Stimulated activated CD8-positive, alpha-beta memory T cell treated with anti-CD3 and anti-CD28 coated beads, Interleukin-15, amount 100 ng/mL, for 4 hours (primary cell): ENCODE results near the gene TRMT6.

Source experiments
- DNase-seq, 2 donors: peaks; one replicate each; pipeline ENCODE4 v3.0.0-alpha.2; 2020; ENCODE audit warnings: low read depth in 2 of 2

The TRMT6 gene

DNA sequence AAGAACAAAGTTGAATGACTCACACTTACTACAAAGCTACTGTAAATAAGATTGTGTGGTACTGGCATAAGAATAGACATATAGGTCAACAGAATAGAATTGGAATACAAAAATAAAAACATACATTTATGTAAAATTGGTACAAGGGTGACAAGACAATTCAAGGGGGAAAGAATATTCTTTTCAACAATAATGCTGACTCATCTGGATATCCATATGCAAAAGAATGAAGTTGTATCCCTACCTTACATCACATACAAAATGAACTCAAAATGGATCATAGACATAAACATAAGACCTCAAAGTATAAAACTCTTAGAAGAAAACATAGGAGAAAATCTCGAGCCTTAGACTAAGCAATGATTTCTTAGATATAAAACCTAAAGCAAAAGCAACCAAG is 50.9 kb downstream of the TRMT6 start:
- no peak for DNase-seq

DNA sequence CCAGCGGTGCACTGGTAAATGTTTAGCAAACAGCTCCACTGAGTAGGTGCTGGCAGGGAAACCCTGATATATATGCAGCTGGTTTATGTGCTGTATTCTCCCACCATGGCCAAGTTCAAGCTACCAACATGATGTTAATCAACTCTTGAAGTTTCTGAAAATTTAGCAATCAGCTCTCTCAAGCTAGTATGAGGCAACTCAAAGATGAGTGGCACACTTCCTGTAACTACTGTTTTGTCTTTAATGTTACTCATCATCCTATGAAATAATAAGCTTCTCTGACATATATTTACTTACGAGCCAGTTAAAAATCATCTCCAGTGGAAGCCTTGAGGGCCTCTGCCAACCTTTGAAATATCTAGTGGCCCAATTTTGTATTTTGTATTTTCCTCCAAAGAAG is 54.7 kb downstream of the TRMT6 start:
- DNase-seq: no peak

DNA sequence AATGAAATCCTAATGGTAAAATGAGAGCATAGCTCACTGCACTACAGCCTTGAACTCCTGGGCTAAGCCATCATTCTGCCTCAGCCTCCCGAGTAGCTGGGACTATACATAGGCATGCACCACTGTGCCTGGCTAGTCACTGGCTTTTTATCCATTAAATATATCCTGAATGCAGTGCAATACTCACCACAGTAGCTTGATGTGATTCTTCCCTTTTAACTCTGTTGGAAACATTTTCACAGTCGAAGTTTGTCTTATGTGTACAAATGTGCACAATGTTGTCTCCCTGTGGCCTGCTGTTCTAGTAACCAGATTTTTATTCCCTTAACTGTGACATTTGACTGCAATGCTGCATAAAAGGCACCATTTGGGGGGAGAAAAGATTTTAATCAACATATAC is 56.7 kb downstream of the TRMT6 start:
- DNase-seq: no peak

GRCh38 chr20:5893052-5893451 is 57.3 kb downstream of the TRMT6 start:
- no peak for DNase-seq

DNA sequence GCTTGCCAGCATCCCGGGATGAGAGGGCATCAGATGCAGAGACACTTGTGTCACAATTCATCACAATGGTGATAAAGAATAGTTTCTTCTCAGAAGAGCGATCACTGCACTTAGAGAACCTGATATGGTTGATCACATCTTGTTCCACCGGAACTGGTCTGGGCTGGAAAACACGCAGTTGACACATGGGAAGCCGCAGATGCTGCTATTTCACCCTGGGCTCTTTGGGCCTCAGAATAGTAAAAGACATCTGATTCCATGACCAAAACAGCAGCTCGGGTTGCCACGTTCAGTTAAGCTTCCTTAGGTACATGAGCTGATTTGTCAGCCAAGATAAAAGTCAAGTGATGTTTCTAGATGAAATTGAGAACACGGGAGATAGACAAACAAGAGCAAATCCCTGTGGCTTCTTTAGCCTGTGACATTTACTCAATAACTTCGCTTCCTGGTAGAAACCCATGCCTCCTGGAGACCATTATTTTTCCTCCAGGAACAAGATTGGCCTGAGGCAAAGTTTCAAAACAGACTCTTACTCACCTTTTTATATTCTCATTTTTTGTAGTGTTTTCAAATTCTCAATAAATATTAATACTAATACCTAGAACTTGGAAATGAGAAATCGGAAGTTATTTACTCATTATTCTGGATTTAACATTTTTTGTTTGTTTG is 59.4 kb downstream of the TRMT6 start:
- DNase-seq: no peak

DNA sequence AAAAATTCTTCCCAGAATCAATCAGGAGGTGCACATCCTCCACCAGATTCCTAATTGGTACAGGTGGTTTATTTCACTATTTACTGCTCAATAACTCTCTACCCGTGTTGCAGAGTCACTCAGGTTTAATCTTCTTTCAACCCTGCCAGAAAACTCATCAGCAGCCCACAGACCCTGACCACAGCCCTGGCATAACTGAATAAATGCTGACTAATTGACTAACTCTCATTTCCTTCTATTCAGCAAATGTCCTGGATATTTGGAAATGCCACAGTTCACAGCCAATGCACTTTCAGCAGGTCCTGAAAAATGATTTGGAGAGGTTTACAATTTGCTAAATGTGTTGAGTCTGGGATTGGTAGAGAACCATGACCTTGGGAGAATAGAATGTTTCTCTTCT is 62.3 kb downstream of the TRMT6 start:
- no peak for DNase-seq

DNA sequence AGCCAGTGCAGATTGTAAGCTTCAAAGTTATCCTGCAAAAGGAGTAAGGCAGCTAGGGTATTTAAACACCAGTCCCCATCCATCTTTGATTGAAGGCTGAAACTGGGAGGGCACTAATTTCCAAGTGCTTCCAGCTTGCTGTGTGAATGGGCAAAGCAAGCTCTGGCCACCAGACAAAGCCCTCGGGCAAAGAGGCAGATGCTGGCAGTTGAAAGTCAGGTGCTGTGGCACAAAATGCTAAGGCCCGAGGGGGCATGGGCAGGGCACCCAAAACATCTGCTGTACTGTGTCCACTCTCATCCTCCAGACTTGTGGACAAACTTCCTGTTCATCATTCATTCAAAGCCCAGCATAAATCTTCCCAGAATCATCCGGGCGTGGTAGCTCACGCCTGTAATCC is 62.9 kb downstream of the TRMT6 start:
- no peak for DNase-seq
